ENCODE measurements around the gene ATXN7L1.

- no peak for TF ChIP-seq CTCF (IDR thresholded peaks at IDR 0.05)
- TF ChIP-seq POLR2A (IDR thresholded peaks at IDR 0.05): no peak
- TF ChIP-seq POLR2AphosphoS5 (IDR thresholded peaks at IDR 0.05): no peak
- no peak for TF ChIP-seq EP300 (IDR thresholded peaks at IDR 0.05)
Observed at GRCh38 chr7:105655500-105656380, 220.7 kb downstream of the ATXN7L1 start.
